Measurements from ENCODE around the gene MAP1B.

Gene MAP1B

GRCh38 chr5:72195581-72195980 is 88.3 kb downstream of the MAP1B start:
- TF ChIP-seq, protein P1, sequence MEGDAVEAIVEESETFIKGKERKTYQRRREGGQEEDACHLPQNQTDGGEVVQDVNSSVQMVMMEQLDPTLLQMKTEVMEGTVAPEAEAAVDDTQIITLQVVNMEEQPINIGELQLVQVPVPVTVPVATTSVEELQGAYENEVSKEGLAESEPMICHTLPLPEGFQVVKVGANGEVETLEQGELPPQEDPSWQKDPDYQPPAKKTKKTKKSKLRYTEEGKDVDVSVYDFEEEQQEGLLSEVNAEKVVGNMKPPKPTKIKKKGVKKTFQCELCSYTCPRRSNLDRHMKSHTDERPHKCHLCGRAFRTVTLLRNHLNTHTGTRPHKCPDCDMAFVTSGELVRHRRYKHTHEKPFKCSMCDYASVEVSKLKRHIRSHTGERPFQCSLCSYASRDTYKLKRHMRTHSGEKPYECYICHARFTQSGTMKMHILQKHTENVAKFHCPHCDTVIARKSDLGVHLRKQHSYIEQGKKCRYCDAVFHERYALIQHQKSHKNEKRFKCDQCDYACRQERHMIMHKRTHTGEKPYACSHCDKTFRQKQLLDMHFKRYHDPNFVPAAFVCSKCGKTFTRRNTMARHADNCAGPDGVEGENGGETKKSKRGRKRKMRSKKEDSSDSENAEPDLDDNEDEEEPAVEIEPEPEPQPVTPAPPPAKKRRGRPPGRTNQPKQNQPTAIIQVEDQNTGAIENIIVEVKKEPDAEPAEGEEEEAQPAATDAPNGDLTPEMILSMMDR (conservative IDR thresholded peaks at IDR 0.05), result no peak
- no peak overlapping the region for H3K27ac ChIP-seq

DNA sequence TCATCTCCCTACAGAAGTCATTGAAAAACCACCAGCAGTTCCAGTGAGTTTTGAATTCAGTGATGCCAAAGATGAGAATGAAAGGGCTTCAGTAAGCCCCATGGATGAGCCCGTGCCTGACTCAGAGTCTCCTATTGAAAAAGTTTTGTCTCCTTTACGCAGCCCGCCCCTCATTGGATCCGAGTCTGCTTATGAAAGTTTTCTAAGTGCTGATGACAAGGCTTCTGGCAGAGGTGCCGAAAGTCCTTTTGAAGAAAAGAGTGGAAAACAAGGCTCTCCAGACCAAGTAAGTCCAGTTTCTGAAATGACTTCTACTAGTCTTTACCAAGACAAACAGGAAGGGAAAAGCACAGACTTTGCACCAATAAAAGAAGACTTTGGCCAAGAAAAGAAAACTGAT is 90.1 kb downstream of the MAP1B start:
- no peak overlapping the region for H3K27ac ChIP-seq
- TF ChIP-seq, protein P1 (conservative IDR thresholded peaks at IDR 0.05), result no peak

GRCh38 chr5:72199681-72200080 is 92.4 kb downstream of the MAP1B start:
- no peak overlapping the region for H3K27ac ChIP-seq
- TF ChIP-seq, protein P1 (conservative IDR thresholded peaks at IDR 0.05), result no peak

DNA sequence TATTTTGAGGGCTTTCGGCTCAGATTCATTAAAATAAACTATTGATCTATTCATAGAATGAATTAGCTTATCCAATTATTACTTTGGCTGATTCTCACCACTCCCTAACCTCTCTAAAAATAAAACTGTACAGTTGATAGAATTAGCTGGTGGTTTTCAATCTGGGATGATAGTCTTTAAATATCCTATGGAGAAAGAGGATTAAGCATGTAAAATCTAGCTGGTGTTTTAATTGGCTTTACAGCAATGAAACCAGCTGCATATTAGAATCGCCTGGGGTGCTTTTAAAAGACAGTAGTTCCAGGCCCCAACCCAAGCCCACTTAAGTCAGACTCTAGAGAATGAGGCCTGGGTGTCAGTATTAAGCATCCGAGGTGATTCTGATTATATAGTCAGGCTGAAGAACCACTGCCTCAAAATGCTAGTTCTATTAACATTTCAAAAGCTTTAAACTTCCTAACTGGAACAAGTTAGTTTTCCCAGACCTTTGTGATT is 95.1 kb downstream of the MAP1B start:
- no peak overlapping the region for H3K27ac ChIP-seq
- TF ChIP-seq, protein P1 (conservative IDR thresholded peaks at IDR 0.05), result no peak

DNA sequence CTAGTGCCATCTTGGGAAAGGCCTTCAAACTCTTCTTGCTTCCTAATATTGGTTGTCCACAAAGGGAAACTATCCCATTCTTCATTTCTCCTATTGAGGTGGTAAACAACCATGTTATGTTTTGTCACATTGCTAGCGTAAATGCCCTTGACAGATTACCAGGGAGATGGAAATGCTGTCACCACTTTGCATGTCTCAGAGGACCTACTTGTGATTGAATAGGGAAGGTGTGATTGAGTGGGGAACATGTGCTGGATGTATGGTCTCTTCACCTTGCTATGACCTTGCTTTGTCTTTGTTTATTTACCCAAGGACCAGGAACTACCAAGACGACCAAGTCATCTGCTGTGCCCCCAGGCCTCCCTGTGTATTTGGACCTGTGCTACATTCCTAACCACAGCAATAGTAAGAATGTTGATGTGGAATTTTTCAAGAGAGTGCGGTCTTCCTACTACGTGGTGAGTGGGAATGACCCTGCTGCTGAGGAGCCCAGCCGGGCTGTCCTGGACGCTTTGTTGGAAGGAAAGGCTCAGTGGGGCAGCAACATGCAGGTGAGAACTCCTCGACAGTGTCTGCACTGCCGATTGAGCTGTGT is 96.1 kb downstream of the MAP1B start:
- TF ChIP-seq, protein P1 (conservative IDR thresholded peaks at IDR 0.05), result no peak
- H3K27ac ChIP-seq, result no peak overlapping the region

- TF ChIP-seq, protein P1 (conservative IDR thresholded peaks at IDR 0.05), result no peak
- no peak overlapping the region for H3K27ac ChIP-seq
These were observed 97.7 kb downstream of the MAP1B start for GRCh38 chr5:72204946-72205345.

DNA sequence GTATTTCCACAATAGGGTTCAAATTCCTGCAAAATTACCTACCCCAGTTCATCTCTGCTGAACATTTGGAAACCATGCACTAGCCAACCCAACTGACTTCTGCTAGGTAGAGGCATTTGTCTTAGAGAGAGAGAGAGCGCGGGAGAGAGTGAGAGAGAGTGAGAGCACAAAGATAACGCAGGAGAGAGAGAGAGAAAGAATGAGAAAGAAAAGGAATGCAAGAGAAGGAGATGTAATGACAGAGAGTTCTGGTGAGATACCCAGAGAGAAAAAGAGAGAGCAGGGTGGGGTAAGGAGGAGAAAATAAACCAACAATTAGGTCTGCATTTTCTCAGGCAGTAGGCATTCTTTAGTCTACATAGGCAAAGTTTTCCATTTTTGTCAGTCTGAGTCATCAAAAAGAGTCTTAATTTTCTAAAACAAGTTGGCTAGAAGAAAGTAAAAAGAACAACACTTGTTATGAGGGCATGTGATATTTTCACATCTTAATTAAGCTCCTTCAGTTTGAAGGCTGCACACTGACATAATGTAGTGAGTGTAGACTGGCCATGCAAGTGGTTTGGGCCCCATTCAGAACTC is 98.2 kb downstream of the MAP1B start:
- TF ChIP-seq, protein P1 (conservative IDR thresholded peaks at IDR 0.05), result no peak
- H3K27ac ChIP-seq, result no peak overlapping the region

Measured in VCaP (cell line).